CD14-positive monocyte (primary cell): ENCODE measurements around the gene RCOR1. TPM values are rescaled to one million over a fixed set of nuclear protein-coding genes. Genes with fewer than 3 reads are reported as not detected.

ENCODE experiments used
- DNase-seq, 3 donors: peaks; one replicate each; pipeline ENCODE4 v3.0.0-alpha.2; 2011 to 2022
- H2AFZ ChIP-seq: 2 replicates; pipeline ENCODE4 v1.6.0; 2012; ENCODE audit warnings: mild to moderate bottlenecking, low read depth, low read length, inconsistent platforms; ENCODE audit not compliant: insufficient read depth, poor library complexity, severe bottlenecking
- H3K27ac ChIP-seq, 2 donors: 1 replicate in 1 of 2; 2 replicates in 1 of 2; pipeline ENCODE4 v1.5.1; 2012 to 2013; ENCODE audit warnings: low read length in 2 of 2, control low read depth in 1 of 2, inconsistent platforms in 1 of 2, low read depth in 1 of 2, mild to moderate bottlenecking in 1 of 2
- H3K27me3 ChIP-seq, 2 donors: one replicate each; pipeline versions ENCODE4 v1.6.0 to v1.6.1; 2011 to 2013; ENCODE audit warnings: low read length in 2 of 2; ENCODE audit not compliant: control insufficient read depth in 2 of 2, insufficient read depth in 2 of 2
- H3K36me3 ChIP-seq, 2 donors: replicated peaks in 1 of 2; 1 replicate in 1 of 2; 2 replicates in 1 of 2; pipeline versions ENCODE4 v1.5.1 to v1.6.1; 2012 to 2013; ENCODE audit warnings: low read length in 2 of 2, control low read depth in 1 of 2, inconsistent platforms in 1 of 2, mild to moderate bottlenecking in 1 of 2; ENCODE audit not compliant: insufficient read depth in 2 of 2, control insufficient read depth in 1 of 2
- H3K4me1 ChIP-seq, 2 donors: 1 replicate in 1 of 2; 2 replicates in 1 of 2; pipeline versions ENCODE4 v1.5.1 to v1.6.1; 2012 to 2013; ENCODE audit warnings: low read length in 2 of 2, control low read depth in 1 of 2, inconsistent platforms in 1 of 2, mild to moderate bottlenecking in 1 of 2, moderate library complexity in 1 of 2; ENCODE audit not compliant: insufficient read depth in 2 of 2, control insufficient read depth in 1 of 2
- H3K4me2 ChIP-seq: replicated peaks from 2 replicates; pipeline ENCODE3; 2012; ENCODE audit warnings: low read length, moderate library complexity, mild to moderate bottlenecking; ENCODE audit not compliant: poor library complexity, severe bottlenecking; ENCODE audit errors: extremely low read depth
- H3K4me3 ChIP-seq, 3 experiments: fragments of 200-600 bp in 1 of 3; sonication (generic) in 1 of 3; replicated peaks in 1 of 3; 1 replicate in 2 of 3; 2 replicates in 1 of 3; pipeline ENCODE4 v1.5.1; 2011 to 2013; ENCODE audit warnings: low read length in 3 of 3, mild to moderate bottlenecking in 3 of 3, control low read depth in 2 of 3, low read depth in 2 of 3, inconsistent platforms in 1 of 3, moderate library complexity in 1 of 3
- H3K79me2 ChIP-seq: 2 replicates; pipeline ENCODE4 v1.6.0; 2012; ENCODE audit warnings: mild to moderate bottlenecking, control low read depth, inconsistent platforms, low read length, moderate library complexity; ENCODE audit not compliant: insufficient read depth
- H3K9ac ChIP-seq: 2 replicates; pipeline ENCODE4 v1.6.0; 2017; ENCODE audit warnings: low read length, mild to moderate bottlenecking; ENCODE audit not compliant: insufficient read depth, poor library complexity, severe bottlenecking
- H3K9me3 ChIP-seq, 2 donors: replicated peaks in 1 of 2; 1 replicate in 1 of 2; 2 replicates in 1 of 2; pipeline versions ENCODE4 v1.5.1 to v1.6.1; 2012 to 2013; ENCODE audit warnings: low read length in 2 of 2, control low read depth in 1 of 2; ENCODE audit not compliant: control insufficient read depth in 1 of 2, insufficient read depth in 1 of 2
- H4K20me1 ChIP-seq: 2 replicates; pipeline ENCODE4 v1.6.0; 2012; ENCODE audit warnings: mild to moderate bottlenecking, low read length, control low read depth, moderate library complexity; ENCODE audit not compliant: insufficient read depth
- H3K27ac Mint-ChIP-seq, 7 donors: one replicate each; pipeline ENCODE4 v1.8.0; 2020; ENCODE audit warnings: mild to moderate bottlenecking in 7 of 7, mixed read lengths in 7 of 7, moderate library complexity in 6 of 7, inconsistent platforms in 2 of 7
- H3K27me3 Mint-ChIP-seq, 3 donors: one replicate each; pipeline ENCODE4 v1.8.0; 2021 to 2022; ENCODE audit warnings: low read depth in 3 of 3, mild to moderate bottlenecking in 3 of 3, mixed read lengths in 3 of 3, moderate library complexity in 3 of 3, inconsistent platforms in 1 of 3
- H3K36me3 Mint-ChIP-seq, 2 donors: one replicate each; pipeline ENCODE4 v1.8.0; 2020; ENCODE audit warnings: mixed read lengths in 2 of 2, inconsistent platforms in 1 of 2, mild to moderate bottlenecking in 1 of 2
- H3K4me1 Mint-ChIP-seq: one replicate; pipeline ENCODE4 v1.8.0; 2020; ENCODE audit warnings: mild to moderate bottlenecking, mixed read lengths
- H3K4me3 Mint-ChIP-seq, 2 donors: one replicate each; pipeline ENCODE4 v1.8.0; 2020; ENCODE audit warnings: mild to moderate bottlenecking in 2 of 2, mixed read lengths in 2 of 2, moderate library complexity in 1 of 2
- H3K9me3 Mint-ChIP-seq, 7 donors: one replicate each; pipeline ENCODE4 v1.8.0; 2020 to 2022; ENCODE audit warnings: mixed read lengths in 7 of 7, mild to moderate bottlenecking in 6 of 7, moderate library complexity in 6 of 7, inconsistent platforms in 2 of 7
- CTCF ChIP-seq: fragments of 200-600 bp; IDR thresholded peaks from one replicate; pipeline ENCODE4 v1.8.0; 2022; ENCODE audit warnings: antibody characterized with exemption, mild to moderate bottlenecking
- WGBS: methylation state at CpG from one replicate; pipeline ENCODE4 v1.1.5; 2013; ENCODE audit warnings: missing lambda C conversion rate; ENCODE audit not compliant: insufficient coverage; 5-methylcytosine and 5-hydroxymethylcytosine counted together
- intact Hi-C, 2 donors: fragments of 100-400 bp; cut with micrococcal nuclease; formaldehyde crosslinking; loops; one replicate each; pipeline versions ENCODE4 v1.15.0 to v1.15.1; 2023
- polyA plus RNA-seq, 3 donors: library from polyadenylated mRNA; depleted of rRNA in 1 of 3; unstranded in 2 of 3; stranded (reverse) in 1 of 3; fragments of 300-500 nt in 2 of 3; fragments of >200 nt in 1 of 3; fragmentation: Illumina TruSeq in 2 of 3; gene quantifications; 1 replicate in 2 of 3; 2 replicates in 1 of 3; pipeline ENCODE4 v1.2.3, GENCODE V29; 2012 to 2021

RCOR1 gene
- polyA plus RNA-seq, 3 donors, result 2.1 to 36.6 (median 2.3) TPM

DNA sequence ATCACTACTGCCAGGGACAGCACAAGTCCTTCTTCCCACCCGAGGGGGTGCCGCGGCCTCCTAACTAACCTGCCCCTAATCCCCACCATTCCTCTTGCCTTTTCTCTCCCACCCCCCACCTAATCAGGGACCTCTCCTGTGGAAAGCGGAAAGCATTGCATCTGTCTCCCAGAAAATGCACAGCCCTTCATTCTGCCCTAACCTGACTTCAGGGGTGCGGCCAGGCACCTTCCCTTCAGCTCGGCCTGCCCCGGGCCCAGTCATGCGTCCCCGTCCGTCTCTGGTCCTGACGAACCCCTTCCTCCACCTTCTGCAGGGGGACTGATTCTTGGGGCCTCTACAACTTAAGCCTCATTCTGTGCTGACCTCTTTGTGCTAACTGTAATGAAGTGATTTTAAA is 140.9 kb downstream of the RCOR1 start:
- Histone ChIP-seq H3K27me3 (no peaks in the 10 kb centered on the region), H3K4me2 (no peak overlapping the region), H3K9ac (no peak overlapping the region), H3K4me3 (no peak overlapping the region), H3K36me3 (peaks cover 54 to 86% of the 10 kb centered on the region in 2 donors), H3K79me2 (no peaks in the 10 kb centered on the region), H3K4me1 (no peaks in the 10 kb centered on the region), H2AFZ (no peak overlapping the region), H3K27ac (no peak overlapping the region), H3K9me3 (no peaks in the 10 kb centered on the region), H4K20me1 (peaks cover 68% of the 10 kb centered on the region)
- no peaks in the 10 kb centered on the region for H3K9me3 Mint-ChIP-seq
- H3K4me3 Mint-ChIP-seq, result no peak overlapping the region
- WGBS, result 73% methylated on average over 4 of the region's 11 CpGs
- H3K27ac Mint-ChIP-seq, result peak overlapping the region in 1 of 7 donors; percentile 12
- H3K36me3 Mint-ChIP-seq, result peaks cover 62 to 82% of the 10 kb centered on the region in 2 donors
- DNase-seq, result no peak
- H3K4me1 Mint-ChIP-seq, result no peaks in the 10 kb centered on the region
- intact Hi-C loops, result no loop called here
- H3K27me3 Mint-ChIP-seq, result peaks cover 0 to 3% (median 0%) of the 10 kb centered on the region in 3 donors
- TF ChIP-seq CTCF, result no peak

DNA sequence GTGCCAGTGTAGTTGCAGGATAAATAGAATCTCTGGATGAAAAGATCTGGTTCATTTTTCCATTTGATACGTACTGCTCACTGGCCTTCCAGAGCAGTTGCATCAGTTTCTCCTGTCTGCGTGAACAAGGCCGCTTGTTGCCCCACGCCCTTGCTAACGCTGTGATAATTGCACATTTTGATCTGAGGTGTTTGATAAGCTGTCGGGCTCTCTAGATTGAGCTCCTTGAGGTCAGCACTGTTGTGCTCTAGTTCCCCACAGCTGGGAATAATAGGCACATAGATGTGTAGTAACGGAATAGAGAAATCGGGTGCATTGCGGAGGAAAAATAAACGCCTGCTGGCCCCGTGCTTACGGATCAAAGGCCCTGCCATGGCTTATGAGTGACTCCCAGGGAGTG is 142.0 kb downstream of the RCOR1 start:
- peaks cover 0 to 4% (median 1%) of the 10 kb centered on the region in 7 donors for H3K9me3 Mint-ChIP-seq
- H3K36me3 Mint-ChIP-seq, result peaks cover 53 to 80% of the 10 kb centered on the region in 2 donors
- Histone ChIP-seq H3K27ac (no peak overlapping the region), H2AFZ (no peak overlapping the region), H3K79me2 (no peaks in the 10 kb centered on the region), H3K36me3 (peaks cover 44 to 75% of the 10 kb centered on the region in 2 donors), H3K4me1 (no peaks in the 10 kb centered on the region), H3K4me3 (no peak overlapping the region), H3K27me3 (no peaks in the 10 kb centered on the region), H4K20me1 (peaks cover 57% of the 10 kb centered on the region), H3K4me2 (no peak overlapping the region), H3K9ac (no peak overlapping the region), H3K9me3 (peaks cover 0 to under 1% of the 10 kb centered on the region in 2 donors)
- WGBS, result 97% methylated on average over 12 of the region's 12 CpGs
- intact Hi-C loops, result no loop called here
- no peaks in the 10 kb centered on the region for H3K4me1 Mint-ChIP-seq
- DNase-seq, result no peak
- TF ChIP-seq CTCF, result no peak
- peaks cover 0 to 2% (median 0%) of the 10 kb centered on the region in 3 donors for H3K27me3 Mint-ChIP-seq
- H3K4me3 Mint-ChIP-seq, result no peak overlapping the region
- peak overlapping the region in 1 of 7 donors; percentile 46 for H3K27ac Mint-ChIP-seq
